Measurements from ENCODE around the gene CLIC3.
"Not testable (repeated sequence)": the region's sequence is repeated elsewhere in the genome, so short reads cannot be mapped to it uniquely, and the experiment has no call there.

The CLIC3 gene, protein sequence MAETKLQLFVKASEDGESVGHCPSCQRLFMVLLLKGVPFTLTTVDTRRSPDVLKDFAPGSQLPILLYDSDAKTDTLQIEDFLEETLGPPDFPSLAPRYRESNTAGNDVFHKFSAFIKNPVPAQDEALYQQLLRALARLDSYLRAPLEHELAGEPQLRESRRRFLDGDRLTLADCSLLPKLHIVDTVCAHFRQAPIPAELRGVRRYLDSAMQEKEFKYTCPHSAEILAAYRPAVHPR

DNA sequence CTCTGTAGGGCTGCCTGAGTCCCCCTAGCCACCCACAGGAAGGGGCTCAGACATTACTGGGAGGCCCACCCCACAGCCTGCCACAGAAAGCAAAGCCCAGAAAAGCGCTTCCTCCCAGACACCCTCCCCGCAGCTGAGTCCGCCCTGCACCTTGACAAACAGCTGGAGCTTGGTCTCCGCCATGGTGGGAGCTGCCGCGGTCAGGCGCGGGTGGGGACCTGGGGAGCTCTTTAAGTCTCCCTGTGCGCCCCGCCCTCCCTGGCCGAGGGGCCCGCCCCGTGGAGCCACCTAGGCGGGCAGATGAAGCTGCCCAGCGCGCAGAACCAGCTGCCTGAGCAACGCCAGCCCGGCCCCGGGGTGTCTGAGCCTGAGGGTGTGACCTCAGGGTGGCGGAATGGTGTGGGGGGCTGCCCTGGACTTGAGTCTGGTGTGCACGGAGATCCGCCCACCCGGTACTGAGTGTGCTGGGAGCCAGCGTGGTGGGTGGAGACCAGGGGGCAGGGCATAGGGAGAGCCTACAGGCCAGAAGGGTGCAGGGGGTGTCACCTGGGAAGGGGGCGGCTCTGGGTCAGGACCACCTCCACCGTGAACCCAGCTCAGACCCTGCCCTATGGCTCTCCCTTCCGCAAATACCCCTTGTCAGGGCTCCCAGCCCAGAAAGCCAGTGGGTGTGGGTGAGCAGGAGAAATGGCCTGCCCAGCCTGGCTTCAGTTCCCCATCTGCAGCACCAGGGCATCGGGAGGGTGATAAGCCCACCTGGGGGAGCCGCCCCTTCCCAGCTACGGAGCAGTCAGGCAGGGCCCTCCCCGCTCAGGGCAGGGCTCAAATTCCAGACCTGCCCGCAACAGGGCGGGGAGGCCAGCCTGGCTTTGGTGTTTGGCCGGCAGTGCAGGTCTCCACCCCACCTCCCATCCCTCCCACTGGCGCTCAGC is at the start of gene CLIC3:
CLIC3 (minus strand) TSS at position 208 of the 932 bp plus-strand sequence; CDS start at position 183, 25 bp downstream.
- DNase-seq, result peak in 1 of 56 donors; percentile 41

DNA sequence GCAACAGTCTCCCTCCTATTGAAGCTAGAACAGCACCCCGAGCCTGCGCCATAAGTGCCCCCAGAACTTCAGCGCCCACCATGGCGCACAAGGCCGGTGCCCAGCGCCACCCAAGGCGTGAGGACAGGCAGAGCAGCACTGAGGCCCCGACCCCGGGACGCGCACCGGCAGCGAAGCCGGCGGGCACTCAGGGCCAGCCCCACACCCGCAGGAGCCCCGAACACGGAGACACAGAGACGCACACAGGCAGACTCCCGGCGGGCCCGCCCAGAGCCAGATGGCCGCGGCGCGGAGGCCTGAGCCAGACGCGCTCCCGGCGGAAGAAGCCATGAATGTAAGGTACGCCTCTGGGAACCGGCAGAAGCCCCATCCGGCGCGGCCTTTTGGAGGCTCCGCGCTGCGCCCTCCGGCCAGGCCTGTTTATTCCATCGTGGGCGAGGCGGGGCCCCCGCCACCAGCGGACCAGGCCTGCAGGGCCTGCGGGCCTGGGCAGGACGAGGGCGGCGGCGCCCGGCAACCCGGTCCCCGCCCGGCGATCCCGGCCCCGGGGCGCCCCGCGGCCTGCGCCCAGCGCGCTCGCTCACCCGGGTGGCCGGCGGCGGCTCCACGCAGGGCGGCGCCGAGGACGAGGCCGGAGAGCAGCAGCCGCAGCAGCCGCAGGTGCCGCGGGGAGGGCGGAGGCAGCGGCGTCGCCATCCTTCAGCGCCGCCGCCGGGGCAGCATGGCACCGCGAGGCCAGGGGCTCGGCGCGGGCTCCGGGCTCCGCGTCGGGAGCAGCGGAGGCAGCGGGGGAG is 49.1 kb upstream of the CLIC3 start:
- DNase-seq, result peak in 11 of 56 donors; percentile 20 to 67 (median 27)

DNA sequence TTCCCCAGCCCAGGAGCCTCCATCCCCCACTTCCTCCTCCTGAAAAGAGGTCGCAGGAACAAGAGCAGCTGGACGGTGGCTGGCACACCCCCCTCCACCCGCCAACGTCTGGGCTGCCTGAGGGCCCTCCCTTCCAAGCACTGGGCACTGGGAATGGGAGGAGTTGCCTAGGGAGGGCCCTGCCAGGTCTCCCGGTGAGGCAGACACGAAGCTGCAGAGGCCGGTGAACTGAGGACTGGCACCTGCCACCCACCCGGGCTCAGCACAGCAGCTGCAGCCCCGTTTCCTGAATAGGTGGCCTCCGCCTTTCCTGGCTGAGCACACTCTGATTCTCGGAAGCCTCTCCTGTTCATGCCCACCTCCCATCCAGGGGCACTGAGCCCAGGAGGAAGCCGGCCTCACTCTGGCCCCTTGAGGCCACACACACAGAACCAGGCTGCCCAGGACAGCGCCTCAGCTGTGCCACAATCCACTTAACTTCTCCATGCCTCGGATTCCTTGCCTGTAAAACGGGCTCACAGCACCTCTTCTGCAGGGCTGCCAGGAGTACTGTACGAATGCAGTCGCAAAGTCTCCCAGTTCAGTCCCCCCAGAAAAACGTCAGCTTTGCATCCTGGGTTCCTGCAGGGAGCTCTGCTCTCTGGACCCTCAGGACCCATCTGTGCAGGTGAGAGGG is 48.3 kb upstream of the CLIC3 start:
- peak in 4 of 56 donors; percentile 21 to 64 (median 34) for DNase-seq

DNA sequence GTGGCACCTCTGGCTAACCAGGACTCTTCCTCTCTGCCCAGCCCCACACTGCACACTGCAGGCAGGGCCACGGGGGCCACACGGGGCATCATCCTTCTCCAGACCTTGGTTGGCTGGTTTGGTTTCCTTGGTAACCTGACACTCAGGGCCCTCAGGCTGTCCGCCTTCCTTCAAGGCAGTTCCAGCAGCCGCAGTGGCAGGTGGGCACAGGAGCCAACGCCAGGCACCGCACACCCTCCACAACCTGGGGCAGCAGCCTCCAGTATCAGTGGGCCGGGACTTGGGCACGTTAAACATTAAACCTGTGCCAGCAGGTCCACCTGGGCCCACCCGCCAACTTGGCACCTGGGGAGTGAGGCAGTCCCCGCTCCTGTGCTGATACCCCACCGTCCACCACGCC is 47.7 kb upstream of the CLIC3 start:
- no peak for DNase-seq

DNA sequence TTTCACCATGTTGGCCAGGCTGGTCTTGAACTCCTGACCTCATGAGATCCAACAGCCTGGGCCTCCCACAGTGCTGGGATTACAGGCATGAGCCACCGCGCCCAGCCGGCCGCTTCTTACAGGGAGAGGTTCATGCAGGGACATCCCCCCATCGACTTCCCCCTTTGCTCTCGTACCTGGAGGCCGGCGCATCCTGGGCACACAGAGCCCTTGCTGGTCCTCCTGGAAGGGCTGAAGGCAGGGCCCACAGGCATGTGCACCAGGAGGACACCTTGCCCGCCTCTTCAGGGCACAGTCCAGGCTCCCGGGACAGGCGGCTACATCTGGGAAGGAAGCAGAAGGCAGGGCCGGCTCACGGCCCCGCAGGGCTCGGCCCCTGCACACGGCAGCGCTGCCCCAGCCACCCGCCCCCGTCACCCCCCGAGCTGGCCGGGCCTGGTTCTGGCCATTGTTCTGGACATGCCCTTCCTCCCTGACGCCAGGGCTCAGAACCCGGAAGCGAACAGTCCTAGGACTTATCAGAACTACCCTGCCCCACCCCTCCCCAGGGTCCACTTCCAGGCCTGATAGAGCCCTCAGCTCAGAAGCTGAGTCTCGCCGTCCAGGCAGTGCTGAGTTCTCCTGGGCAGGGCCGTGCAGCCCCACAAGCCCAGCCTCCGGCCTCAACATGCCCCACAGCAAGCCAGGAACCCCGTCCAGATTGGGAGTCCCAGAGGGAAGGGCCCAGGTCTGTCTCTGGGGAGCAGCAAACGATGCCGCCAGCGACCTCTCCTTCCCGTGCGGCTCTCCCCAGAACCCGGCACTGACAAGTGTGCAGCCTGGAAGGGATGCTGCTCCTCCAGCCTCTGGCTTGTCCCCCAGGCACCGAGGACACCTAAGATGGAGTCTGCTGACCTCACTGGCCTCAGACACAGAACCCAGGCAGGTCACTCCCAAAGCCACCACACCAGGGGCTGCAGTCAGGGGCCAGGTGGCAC is 46.7 kb upstream of the CLIC3 start:
- no peak for DNase-seq

DNA sequence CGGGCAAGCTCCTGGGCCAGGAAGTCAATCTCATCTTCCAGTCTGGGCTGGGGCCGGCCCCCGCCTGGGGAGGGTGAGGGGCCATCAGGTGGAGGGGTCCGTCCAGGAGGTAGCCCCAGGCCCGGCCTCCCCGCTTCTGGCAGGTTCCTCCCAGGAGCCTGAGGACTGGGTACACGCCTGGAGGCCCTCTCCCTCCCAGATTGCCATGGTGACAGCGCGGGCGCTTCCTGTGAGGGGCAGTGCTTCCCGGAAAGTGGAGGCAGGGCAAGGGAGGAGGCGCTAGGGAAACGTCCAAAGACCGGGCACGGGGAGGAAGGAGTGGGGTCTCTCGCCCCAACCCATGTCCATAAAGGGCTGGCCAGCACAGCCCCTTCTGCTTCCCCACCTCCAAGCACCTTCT is 44.8 kb upstream of the CLIC3 start:
- DNase-seq, result no peak

DNA sequence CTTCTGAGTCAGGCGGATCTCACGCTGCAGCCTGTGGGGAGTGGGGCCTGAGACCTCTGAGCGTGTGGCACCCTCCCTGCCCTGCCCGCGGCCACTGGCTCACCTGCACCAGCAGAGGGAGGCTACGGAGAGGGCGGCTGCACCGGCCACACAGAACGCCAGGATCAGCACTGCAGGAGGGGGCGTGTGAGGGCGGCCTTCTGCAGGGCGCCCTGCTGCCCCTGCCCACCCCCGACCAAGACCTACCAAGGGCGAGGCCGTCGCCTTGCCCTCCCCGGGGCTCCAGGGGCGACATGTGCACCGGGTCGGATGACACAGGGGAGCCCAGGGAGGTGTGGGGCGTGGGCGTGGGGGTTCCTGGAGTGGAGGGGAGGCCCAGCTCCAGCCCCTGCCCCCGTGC is 44.2 kb upstream of the CLIC3 start:
- no peak for DNase-seq

DNA sequence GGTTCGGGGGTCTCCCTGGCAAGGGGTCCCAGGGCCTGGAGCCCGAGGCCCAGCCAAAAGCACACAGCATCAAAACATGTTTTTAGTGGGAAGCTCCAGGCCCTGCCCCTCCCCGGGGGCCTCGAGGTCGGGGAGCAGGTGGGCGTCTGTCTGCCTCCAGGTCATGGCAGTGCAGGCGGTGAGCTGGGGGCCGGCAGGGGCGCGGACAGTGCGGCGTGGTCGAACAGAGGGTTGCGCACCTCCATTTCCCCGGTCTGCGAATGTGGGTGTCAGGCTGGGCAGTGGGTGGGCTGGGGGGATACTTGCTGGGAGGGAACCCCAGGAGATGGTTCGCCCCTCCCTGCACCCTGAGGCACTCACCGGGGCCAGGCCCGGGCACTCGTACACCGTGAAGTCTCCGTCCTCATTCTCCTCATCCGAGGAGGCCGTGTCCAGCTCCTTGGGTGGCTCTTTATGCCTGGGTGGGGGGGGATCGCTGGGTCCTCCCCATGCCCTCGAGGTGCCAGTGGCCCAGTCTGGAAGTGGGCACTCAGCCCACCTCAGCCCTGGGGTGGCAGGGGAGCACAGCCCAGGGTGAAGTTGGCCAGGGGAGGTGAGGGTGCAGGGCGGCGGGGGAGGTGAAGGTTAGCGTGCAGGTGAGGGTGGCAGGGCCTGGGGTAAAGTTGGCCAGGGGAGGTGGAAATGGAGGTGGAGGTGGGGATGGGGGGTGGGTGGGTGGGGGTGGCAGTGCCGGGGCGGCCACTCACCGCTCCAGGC is 43.4 kb upstream of the CLIC3 start:
- DNase-seq, result no peak

DNA sequence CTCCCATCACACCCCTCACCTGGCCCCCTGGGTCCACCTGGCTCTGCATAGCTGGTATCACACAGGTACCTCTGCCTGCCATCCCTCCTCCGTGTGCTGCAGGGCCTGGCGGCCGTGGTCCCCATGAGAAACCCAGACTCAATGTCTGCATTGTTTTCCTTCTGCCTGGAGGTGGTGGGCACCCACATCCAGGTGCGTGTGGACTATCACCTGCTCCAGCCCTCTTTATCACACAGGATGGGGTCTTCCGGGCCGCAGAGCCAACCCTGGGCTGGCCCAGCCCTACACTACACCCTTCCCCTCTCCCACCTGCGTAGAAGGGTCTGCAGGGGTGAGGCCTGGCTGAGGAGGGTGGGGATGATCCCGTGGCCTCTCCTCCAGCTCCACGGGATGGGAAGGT is 42.5 kb upstream of the CLIC3 start:
- no peak for DNase-seq

DNA sequence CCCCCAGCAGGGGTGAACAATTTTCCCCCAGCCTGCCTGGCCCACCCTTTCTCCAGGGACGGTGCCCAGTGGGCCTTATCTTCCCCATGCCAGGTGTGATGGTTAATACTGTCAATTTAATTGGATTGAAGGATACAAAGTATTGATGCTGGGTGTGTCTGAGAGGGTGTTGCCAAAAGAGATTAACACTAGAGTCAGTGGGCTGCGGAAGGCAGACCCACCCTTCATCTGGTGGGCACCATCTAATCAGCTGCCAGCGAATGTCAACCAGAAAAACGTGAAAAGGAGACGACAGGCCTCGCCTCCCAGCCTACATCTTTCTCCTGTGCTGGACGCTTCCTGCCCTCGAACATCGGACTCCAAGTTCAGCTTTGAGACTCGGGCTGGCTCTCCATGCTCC is 41.1 kb upstream of the CLIC3 start:
- no peak for DNase-seq

DNA sequence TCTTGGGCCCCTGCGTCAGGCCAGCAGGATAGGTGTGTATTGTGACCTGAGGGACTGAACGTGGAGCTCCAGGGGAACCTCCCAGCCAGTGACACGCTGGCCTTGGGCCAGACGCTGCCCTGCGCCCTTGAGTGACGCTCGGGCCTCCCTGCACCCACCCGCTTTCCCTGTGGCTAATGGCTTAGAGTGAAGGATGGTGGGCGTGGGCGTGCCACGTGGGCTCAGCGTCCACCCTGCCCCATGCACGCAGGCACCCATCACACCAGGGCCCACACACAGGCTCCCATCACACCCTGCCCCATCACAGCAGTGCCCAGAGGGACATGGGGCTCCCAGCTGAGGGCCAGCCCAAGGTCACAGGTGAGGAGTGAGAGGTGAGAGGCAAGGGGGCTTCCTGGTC is 40.7 kb upstream of the CLIC3 start:
- DNase-seq, result no peak

DNA sequence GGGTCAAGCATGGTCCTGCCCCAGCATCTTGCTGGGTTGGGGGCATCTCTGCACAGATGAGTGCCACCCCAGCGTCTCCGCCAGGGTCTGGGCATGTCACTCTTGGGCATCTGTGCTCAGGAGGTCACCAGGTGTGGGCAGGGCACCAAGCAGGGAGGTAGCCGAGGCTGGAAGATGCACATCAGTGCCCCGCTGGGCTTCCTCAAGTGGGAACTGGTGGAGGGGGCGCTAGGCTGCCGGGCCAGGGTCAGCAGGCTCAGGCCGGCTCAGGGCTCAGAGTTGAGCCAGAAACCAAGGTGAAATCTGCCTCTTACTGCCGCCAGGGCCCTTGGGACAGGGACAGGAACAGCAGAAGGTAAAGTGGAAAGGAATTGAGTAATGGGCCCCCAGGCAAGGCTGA is 39.6 kb upstream of the CLIC3 start:
- DNase-seq, result no peak

DNA sequence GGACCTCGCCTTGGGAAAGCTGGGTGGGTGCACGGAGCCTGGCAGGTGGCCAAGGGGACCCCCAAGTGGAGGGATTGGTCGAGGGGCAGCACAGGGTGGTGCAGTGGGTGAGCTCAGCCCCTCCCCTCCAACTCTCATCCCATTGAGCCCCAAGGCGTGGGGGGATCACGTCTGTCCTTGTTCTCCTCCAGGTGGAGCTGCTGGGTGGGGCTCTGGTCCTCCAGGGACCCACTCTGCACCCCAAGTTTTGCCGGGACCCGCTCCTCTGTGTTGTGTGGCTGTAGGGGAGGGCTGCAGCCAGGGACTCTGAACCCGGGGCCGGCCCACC is 39.1 kb upstream of the CLIC3 start:
- no peak for DNase-seq

DNA sequence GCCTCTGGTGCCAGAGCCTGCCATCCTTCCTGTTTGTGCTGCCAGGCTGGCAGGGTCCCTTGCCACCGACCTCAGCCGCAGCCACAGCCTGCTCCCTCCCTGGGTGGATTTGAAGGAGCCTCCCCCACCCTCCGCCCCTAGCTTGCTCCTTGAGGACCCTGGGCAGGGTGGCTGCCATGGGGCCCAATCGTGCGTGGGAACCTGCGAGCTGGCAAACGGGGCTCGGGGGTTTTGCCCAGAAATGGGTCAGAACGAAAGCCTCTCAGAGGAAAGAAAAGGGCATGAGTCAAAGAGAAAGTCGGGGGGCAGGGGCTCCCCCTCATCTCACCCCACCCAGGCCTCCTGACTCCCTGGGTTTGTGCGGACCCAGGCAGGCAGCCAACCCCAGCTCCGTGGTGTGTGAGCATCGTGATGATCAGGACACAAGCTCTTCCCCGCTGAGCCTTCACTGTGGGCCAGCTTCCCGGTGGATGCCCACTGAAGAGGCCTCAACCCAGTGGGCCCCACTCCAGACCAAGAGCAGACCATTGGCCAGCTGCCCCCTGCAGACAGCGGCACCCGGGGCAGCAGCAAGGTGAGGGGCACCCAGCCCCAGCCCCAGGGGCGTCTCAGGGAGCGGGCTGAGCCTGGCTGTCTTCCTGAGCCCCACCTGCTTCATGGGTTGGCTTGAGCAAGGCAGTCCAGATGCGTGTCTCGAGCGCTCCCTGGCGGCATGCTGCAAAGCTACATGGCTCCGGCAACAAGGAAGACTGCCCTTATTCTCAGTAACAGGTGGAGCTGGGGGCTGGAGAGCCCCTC is 38.5 kb upstream of the CLIC3 start:
- DNase-seq, result peak in 54 of 56 donors; percentile 37 to 88 (median 76)

DNA sequence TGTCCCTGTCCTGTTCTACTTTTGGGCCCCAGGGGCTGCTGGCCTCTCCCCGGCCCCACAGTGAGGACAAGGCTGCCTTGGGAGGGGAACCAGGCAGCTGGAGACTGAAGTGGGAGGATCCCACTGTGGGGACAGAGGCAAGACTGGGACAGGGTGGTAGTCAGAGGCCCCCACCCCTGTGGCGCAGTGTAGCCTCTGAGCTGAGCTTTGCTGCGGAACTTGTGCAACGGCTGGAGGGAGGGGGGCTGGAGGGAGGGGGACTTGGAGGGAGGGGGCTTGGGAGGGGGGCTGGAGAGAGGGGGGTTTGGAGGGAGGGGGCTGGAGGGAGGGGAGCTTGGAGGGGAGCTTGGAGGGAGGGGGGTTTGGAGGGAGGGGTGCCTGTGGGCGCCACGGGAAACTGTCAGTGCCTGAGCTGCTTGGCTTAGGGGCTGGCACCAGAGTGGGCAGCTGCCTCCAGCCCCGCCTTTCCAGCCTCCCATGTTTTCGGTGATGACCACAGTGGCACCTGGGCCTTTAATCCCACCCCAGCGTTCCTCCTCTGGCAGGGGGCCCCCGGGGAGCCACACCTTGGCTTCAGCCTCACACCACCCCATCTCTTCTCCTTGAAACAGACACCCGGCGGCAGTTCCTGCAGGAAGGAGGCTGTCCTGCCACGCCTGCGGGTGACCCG is 37.8 kb upstream of the CLIC3 start:
- DNase-seq, result no peak

DNA sequence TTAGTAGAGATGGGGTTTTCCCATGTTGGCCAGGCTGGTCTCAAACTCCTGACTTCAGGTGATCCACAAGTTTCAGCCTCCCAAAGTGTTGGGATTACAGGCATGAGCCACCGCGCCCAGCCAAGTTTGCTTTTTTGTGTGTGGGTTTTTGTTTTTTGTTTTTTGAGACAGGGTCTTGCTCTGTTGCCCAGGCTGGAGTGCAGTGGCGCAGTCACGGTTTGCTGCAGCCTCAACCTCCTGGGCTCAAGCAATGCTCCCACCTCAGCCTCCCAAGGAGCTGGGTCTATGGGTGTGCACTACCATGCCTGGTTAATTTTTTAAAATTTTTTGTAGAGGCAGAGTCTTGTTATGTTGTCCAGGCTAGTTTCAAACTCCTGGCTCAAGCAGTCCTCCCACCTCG is 37.1 kb upstream of the CLIC3 start:
- DNase-seq, result not testable (repeated sequence)

DNA sequence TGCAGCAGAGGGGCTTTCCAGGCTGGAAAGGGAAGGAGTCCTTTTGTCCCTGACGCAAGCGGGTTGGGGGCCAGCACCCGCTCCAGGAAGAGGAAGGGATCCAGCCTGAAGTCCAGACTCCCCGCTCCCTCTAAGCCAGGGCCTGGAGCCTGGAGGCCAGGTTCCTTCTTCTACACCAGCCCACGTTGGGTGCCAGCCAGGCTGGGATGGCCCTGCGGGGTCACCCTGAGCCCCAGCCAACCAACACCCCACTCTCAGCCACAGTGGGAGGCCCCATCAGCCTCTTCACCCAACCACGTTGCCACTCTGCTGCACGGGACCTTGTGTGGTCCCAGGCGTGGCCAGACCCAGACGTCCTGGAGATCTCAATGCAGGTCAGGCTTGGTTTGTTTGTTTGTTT is 36.5 kb upstream of the CLIC3 start:
- DNase-seq, result no peak
